Parathyroid adenoma (tissue), 2 donors: ENCODE data around the gene MRPS18B.

Experiments used
- H2AFZ ChIP-seq: fragments of 300-600 bp; sonication (generic); one replicate; pipeline ENCODE4 v1.7.0; 2017; ENCODE audit warnings: antibody characterized with exemption, mild to moderate bottlenecking
- H3K27ac ChIP-seq: fragments of 300-600 bp; sonication (generic); one replicate; pipeline ENCODE4 v1.7.0; 2017
- H3K27me3 ChIP-seq: fragments of 300-600 bp; sonication (generic); one replicate; pipeline ENCODE4 v1.7.0; 2017; ENCODE audit warnings: low read length; ENCODE audit not compliant: control insufficient read depth, insufficient read depth
- H3K36me3 ChIP-seq: fragments of 300-600 bp; sonication (generic); one replicate; pipeline ENCODE4 v1.7.0; 2017; ENCODE audit warnings: low read length; ENCODE audit not compliant: control insufficient read depth, insufficient read depth
- H3K4me1 ChIP-seq: fragments of 300-600 bp; sonication (generic); one replicate; pipeline ENCODE4 v1.7.0; 2017; ENCODE audit warnings: control low read depth
- H3K4me2 ChIP-seq: fragments of 300-600 bp; sonication (generic); one replicate; pipeline ENCODE4 v1.7.0; 2017; ENCODE audit warnings: low read length
- H3K4me3 ChIP-seq: fragments of 300-600 bp; sonication (generic); one replicate; pipeline ENCODE4 v1.7.0; 2017; ENCODE audit warnings: low read depth, low read length
- H3K79me2 ChIP-seq: fragments of 300-600 bp; sonication (generic); one replicate; pipeline ENCODE4 v1.7.0; 2017; ENCODE audit warnings: control low read depth
- H3K9ac ChIP-seq: fragments of 300-600 bp; sonication (generic); one replicate; pipeline ENCODE4 v1.7.0; 2017; ENCODE audit warnings: mild to moderate bottlenecking
- H3K9me3 ChIP-seq: fragments of 300-600 bp; sonication (generic); one replicate; pipeline ENCODE4 v1.7.0; 2017; ENCODE audit warnings: low read length; ENCODE audit not compliant: control insufficient read depth
- TF ChIP-seq, protein P1 (sequence below): fragments of 300-600 bp; sonication (generic); IDR thresholded peaks from one replicate; pipeline ENCODE4 v1.7.0; 2017; ENCODE audit warnings: antibody characterized with exemption, mild to moderate bottlenecking
- donor health status: primary hyperparathyroidism.

MRPS18B gene

GRCh38 chr6:30617565-30618269, at the start of gene MRPS18B:
TSS of gene MRPS18B (plus strand) at chr6:30617840. CDS start at chr6:30617866, 26 bp downstream.
- no peaks in the 10 kb centered on the region for H3K27me3 ChIP-seq
- peak within 1 kb of the TSS; percentile 98 for H3K27ac ChIP-seq
- TF ChIP-seq, protein P1, sequence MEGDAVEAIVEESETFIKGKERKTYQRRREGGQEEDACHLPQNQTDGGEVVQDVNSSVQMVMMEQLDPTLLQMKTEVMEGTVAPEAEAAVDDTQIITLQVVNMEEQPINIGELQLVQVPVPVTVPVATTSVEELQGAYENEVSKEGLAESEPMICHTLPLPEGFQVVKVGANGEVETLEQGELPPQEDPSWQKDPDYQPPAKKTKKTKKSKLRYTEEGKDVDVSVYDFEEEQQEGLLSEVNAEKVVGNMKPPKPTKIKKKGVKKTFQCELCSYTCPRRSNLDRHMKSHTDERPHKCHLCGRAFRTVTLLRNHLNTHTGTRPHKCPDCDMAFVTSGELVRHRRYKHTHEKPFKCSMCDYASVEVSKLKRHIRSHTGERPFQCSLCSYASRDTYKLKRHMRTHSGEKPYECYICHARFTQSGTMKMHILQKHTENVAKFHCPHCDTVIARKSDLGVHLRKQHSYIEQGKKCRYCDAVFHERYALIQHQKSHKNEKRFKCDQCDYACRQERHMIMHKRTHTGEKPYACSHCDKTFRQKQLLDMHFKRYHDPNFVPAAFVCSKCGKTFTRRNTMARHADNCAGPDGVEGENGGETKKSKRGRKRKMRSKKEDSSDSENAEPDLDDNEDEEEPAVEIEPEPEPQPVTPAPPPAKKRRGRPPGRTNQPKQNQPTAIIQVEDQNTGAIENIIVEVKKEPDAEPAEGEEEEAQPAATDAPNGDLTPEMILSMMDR: no peak
- peaks cover 33% of the 10 kb centered on the region for H3K79me2 ChIP-seq
- H3K4me2 ChIP-seq: peak within 1 kb of the TSS; percentile 99
- H3K9ac ChIP-seq: peak within 1 kb of the TSS; percentile 98
- peak within 1 kb of the TSS; percentile 81 for H2AFZ ChIP-seq
- peaks cover 12% of the 10 kb centered on the region for H3K4me1 ChIP-seq
- peak within 1 kb of the TSS; percentile 100 for H3K4me3 ChIP-seq
- peaks cover 15% of the 10 kb centered on the region for H3K36me3 ChIP-seq
- no peaks in the 10 kb centered on the region for H3K9me3 ChIP-seq

DNA sequence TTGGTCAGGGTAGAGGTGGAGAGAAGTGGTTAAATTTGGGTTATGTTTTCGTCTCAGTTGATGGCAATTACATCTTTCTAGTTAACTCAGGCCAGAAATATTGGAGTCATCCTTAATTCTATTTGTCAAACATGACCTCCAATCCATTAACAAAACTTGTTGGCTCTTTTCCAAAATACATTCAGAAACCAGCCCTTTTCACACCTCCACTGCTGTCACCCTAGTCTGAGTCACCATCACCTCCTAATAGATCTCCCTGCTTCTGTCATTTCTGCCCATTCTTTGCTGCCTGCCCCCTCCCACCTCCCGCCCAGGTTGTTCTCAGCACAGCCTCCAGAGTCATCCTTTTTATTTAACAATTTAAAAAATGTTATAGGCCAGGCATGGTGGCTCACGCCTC, 49.4 kb upstream of the MRPS18B start:
- H3K79me2 ChIP-seq: peaks cover 23% of the 10 kb centered on the region
- no peak overlapping the region for H2AFZ ChIP-seq
- no peak overlapping the region for H3K4me3 ChIP-seq
- TF ChIP-seq, protein P1: no peak
- H3K36me3 ChIP-seq: no peaks in the 10 kb centered on the region
- H3K9me3 ChIP-seq: no peaks in the 10 kb centered on the region
- H3K4me1 ChIP-seq: peaks cover 14% of the 10 kb centered on the region
- no peak overlapping the region for H3K4me2 ChIP-seq
- no peaks in the 10 kb centered on the region for H3K27me3 ChIP-seq
- H3K27ac ChIP-seq: no peak overlapping the region
- H3K9ac ChIP-seq: no peak overlapping the region

DNA sequence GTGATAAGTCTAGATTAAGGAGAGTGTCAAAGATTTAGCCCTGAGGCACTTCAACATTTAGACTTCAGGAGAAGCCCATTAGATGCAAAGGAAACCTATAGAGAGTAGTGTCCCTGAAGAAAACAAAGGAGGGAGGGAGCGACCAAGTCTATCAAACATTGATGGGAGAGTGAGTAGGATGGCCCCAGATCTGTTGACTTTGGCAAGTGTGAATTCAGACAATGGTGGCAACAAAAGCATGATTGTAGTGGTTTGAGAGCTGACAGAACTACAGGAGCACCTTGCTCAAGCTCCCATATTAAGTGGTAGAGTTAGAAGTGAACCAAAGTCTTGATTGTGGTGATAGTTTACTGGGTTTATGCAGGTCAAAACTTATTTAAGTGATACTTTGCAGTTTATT, 47.4 kb upstream of the MRPS18B start:
- Histone ChIP-seq H3K9ac (no peak overlapping the region), H3K9me3 (no peaks in the 10 kb centered on the region), H2AFZ (peak overlapping the region; percentile 69), H3K4me2 (peak overlapping the region; percentile 89), H3K4me1 (peaks cover 14% of the 10 kb centered on the region), H3K4me3 (peak overlapping the region; percentile 99), H3K36me3 (no peaks in the 10 kb centered on the region), H3K27me3 (no peaks in the 10 kb centered on the region), H3K27ac (no peak overlapping the region), H3K79me2 (peaks cover 28% of the 10 kb centered on the region)
- TF ChIP-seq, protein P1: no peak

- Histone ChIP-seq H3K27ac (peak overlapping the region; percentile 73), H3K4me2 (peak overlapping the region; percentile 89), H3K4me3 (peak overlapping the region; percentile 99), H3K79me2 (peaks cover 32% of the 10 kb centered on the region), H3K4me1 (peaks cover 11% of the 10 kb centered on the region), H3K36me3 (no peaks in the 10 kb centered on the region), H2AFZ (peak overlapping the region; percentile 69), H3K9me3 (no peaks in the 10 kb centered on the region), H3K27me3 (no peaks in the 10 kb centered on the region), H3K9ac (peak overlapping the region; percentile 11)
- TF ChIP-seq, protein P1: no peak
Observed at GRCh38 chr6:30570740-30571074, 46.9 kb upstream of the MRPS18B start.
